Stimulated activated CD8-positive, alpha-beta memory T cell treated with anti-CD3 and anti-CD28 coated beads, Interleukin-7, amount 100 ng/mL, for 1 hour (primary cell): ENCODE measurements around the gene RTP2.

Experiments used
- DNase-seq, 2 donors: peaks; one replicate each; pipeline ENCODE4 v3.0.0-alpha.2; 2020; ENCODE audit warnings: low read depth in 2 of 2

The RTP2 gene

GRCh38 chr3:187669675-187670504 is 32.5 kb downstream of the RTP2 start, which contains the start of gene SST:
Gene SST, minus strand, starts transcription at chr3:187670394. Its CDS starts 103 bp downstream, at chr3:187670291.
- DNase-seq: no peak

GRCh38 chr3:187667526-187667925 is 34.8 kb downstream of the RTP2 start:
- no peak for DNase-seq

- no peak for DNase-seq
Measured at GRCh38 chr3:187665764-187666402, 36.5 kb downstream of the RTP2 start.

GRCh38 chr3:187665010-187665409 is 37.3 kb downstream of the RTP2 start:
- no peak for DNase-seq

- no peak for DNase-seq
Measured at GRCh38 chr3:187662848-187663409, 39.4 kb downstream of the RTP2 start.

GRCh38 chr3:187661267-187661666 is 41.1 kb downstream of the RTP2 start:
- DNase-seq: no peak

GRCh38 chr3:187651282-187651681 is 51.1 kb downstream of the RTP2 start:
- no peak for DNase-seq
